ENCODE data around the gene AGFG2. TPM values are rescaled to one million over a fixed set of nuclear protein-coding genes. Genes with fewer than 3 reads are reported as not detected.

Gene AGFG2
- total RNA-seq, 1 donor from 2014 or later = 19.5 TPM

DNA sequence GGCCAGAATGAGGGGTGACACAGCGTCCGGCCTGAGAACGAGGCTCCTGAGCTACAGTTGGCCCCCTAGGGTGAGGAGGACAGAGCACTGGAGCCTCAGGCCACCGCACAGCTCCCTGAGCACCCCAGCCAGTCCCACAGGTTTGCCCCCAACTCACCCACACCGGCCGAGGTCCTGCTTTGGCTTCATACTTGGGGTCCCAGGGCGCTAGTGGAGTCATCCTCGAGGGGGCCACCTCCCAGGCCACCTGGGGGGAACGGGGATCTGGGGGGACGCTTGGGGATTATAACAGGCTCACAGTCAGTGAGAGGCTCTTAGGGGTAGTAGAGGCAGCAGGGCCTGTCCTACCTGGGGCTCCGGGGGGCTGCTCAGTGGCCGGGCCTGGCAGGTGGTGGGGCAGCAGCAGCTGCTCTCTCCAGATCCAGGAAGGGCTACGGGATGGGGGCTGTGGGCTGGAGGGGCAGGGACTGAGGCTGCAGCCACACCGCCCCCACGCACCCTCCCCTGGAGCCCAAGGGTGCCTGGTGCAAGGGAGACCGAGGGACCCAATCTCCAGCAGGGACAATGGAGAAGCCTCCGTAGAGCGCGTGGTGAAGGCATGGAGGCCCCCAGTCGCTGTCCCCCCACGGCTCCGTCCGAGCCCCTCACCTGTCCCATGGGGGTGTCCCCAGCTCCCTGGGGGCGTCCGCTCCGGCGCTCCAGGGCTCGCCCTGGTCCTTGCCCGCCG lies 34.1 kb downstream of the AGFG2 start:
- ATAC-seq = no peak

GRCh38 chr7:100573691-100574361 lies 34.8 kb downstream of the AGFG2 start, which contains the start of gene SAP25:
TSS of gene SAP25 (minus strand) at chr7:100573900. CDS start at chr7:100573742, 158 bp downstream.
- no peak for ATAC-seq

GRCh38 chr7:100574362-100575205 lies 35.6 kb downstream of the AGFG2 start:
- ATAC-seq = no peak

DNA sequence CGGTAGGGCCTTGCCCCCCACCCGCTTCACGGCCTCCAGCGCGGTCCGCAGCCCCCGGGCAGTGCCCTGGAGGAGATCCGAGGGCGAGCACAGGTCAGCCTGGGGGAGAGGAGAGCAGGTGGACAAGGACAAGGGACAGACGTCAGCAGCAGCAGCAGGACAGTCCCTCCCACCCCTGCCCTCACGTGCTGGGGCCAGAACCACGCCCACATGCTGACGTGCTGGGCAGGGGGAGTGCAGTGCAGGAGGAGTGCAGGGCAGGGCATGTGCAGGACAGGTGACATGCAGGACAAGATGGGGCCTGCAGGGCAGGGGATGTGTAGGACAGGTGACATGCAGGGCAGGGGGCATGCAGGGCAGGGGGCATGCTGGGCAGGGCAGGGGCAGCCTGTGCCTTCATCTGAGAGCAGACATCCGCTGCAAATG lies 36.2 kb downstream of the AGFG2 start:
- peak; percentile 4 for ATAC-seq

- ATAC-seq = no peak
These were observed 36.9 kb downstream of the AGFG2 start for GRCh38 chr7:100575746-100576383.

GRCh38 chr7:100576384-100576993 lies 37.5 kb downstream of the AGFG2 start:
- ATAC-seq = no peak

- no peak for ATAC-seq
These were observed 38.1 kb downstream of the AGFG2 start for GRCh38 chr7:100577103-100577502.

- no peak for ATAC-seq
These were observed 38.5 kb downstream of the AGFG2 start for GRCh38 chr7:100577507-100577906.

DNA sequence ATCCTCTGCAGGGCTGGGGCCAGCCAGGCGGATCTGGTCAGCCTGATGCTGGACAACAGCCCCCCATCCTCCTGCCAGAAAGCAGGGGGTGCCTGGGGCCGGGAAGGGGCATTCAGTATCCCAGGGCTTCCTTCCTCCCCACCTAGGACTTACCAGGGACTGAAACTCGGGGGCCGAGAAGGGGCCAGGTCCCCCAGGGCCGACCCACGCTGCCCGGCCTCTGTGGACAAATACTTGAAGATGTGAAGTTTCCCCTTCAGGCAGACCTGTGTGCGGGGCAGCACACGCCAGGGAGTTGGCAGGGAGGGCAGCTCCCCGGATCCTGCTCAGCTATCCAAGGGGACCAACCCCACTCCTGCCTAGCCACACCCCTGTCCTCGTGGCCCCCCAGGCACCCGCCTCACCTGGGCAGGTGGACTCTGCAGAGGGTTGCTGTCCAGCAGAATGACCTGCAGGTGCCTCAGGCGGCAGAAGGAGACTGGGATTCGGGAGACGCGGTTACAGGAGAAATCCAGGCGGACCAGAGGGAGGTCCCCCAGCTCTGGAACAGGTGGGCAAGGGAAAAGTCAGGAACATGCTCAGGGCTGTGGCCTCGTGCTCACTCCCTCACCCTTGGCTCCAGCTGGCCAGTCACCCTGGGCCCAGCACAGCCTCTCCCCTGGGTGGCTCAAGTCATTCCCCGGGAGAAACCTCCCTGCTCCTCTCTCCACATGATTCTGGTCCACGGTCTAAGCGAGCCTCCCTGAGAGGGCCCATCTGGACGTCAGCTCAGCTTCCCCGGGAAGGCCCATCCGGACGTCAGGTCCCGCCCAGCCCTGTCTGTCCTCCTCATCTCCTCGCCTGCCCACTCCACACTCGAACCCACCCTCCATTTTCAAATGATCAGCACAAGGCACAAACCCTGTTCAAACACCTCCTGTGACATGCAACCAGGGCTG lies 39.5 kb downstream of the AGFG2 start:
- ATAC-seq = no peak

DNA sequence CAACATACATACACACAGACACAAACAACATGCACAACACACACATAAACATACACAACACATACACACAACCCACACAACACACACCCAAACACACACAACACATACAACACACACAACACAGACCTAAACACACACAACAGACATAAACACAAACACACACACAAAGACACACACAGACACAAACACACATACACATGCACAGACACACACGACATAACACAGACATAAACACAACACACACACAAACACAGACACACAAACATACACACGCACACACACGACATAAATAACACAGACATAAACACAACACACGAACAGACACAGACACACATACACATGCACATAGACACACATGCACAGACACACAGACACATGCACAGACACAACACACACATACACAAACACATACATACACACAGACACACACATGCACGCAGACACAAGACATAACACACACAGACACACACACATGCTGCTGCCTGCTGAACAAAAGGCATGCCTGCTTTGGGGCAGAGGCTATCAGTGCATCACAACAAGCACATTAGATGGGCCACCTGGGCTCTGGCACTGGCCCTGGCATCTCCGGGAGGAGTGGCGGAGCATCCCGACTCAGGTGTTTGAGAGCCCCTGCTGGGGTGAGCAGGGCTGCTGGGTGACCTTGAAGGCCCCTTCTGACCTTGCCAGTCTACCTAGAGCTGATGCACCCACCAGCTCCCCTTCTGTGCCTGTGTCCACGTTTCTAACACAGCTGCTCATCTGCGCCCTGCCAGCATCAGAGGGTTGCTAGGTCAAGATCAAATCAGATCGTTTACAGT lies 41.7 kb downstream of the AGFG2 start:
- ATAC-seq = no peak

DNA sequence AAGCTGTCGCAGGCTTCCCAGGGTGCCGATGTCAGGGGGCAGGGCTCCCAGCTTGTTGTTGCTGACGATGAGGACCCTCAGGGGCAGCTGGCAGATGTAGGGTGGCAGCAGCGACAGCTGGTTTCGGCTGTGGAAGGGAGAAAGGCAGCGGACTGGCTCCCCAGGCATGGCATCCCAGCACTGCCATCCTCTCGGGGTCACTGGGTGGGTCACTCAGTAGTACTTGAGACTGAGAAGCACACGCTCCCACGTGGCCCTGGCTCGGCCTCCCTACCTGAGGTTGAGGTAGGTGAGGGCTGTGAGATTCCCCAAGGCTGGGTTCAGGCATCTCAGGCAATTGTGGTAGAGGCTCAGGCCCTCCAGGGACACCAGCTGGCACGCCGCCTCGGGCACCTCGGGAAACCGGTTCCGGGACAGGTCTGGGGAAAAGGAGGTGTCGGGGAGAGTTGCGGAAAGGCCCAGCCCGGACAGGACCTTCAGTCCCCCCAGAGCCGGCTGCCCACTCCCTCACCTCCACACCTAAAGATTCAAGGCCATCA lies 43.1 kb downstream of the AGFG2 start:
- no peak for ATAC-seq

DNA sequence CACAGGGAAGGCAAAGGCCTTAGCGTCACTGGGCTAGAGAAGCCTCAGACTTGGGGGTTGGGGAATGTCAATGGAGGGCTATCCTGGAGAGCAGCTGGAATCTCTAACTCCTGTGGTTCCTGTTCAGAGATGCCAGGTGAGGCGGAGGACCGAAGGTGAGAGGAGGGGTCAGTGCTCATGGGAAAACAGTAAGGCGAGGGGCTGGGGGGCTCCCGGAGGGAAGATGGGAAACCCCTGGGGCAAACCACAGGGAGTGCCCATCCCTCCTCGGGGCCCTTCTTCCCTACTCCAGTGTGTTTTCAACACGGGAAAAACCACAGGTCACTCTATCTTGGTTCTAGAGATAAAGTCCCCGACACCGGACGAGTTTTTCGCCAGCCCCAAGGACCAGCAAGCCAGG lies 43.6 kb downstream of the AGFG2 start:
- ATAC-seq = no peak

DNA sequence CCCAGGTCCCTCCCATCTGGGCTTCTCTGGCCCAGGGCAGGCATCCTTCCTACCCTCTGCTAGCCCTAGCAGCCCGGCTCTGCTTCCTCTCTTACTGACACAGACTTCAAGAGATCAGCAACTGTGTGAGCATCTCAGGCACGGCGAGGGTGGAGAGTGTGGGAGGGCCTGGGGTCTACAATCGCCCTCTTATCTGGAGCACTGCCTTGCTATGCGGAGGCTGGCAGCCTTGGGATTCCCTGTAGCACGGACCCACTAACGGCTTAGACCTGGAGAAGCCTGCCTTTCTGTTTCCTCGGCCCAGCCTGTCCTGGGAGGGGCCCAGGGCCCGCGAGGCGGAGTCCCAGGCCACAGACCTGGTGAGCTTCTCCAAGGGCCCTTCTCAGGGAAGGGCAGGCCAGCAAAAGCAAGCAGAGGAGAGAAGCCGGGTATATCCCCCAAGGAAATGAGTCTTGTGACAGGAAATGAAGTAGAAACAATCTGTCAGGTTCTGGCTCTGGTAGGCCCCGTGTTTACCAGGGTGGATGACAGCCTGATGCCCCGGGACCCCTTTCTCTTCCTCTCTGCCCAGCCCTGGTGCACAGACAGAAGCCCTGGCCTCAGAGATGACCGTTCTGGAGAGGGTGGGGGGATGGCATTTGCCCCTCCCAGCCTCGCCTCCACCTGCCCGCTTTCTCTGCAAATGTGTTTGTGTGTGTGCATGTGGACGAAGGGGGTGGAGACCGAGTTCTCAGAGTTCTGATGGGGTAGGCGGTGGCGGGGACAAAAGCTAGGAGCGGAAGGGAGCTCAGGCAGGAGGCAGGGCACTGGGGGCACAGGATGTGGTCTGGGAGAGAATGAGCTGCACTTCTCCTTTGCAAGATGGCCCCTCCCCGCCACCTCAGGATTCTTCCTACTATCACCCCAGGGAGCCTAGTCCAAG lies 44.4 kb downstream of the AGFG2 start:
- ATAC-seq = no peak

GRCh38 chr7:100584054-100584682 lies 45.2 kb downstream of the AGFG2 start:
- ATAC-seq = no peak

- peak; percentile 6 for ATAC-seq
These were observed 45.9 kb downstream of the AGFG2 start for GRCh38 chr7:100584683-100585510.

DNA sequence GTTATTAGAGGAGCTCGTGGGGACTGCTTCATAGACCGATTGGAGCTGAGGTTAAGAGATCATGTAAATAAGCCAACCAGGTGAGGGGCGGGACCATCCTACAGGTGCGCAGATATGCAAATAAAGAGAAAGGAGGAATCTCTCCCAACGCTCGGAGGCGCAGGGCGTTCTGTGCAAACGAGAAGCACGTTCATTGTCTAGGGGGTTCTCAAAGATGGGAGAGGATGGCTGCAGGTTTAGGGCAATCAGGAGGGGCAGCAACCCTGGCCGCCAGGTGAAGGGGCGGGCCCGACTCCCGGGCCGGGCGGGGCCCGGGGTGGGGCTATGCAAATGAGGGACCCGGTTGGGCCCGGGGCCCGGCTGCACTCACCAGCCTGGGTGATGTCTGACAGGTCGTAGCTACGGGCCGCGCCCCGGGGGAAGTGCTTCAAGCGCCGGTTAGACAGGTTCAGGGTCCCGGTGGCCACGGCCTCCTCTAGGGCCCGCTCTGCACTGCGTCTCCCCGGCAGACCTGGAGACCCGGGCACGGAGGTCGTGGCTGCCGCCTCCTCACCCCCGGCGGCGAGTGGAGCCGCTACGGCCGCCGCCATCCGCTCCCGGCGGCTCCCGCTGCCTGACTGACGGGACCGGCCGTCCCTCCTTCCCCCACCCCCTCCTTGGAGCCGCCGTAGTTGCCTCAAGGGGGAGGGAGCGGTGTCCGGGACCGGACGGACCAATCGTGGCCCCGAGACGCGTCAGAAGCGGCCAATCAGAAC lies 46.7 kb downstream of the AGFG2 start, which contains the start of gene LRCH4:
TSS of gene LRCH4 (minus strand) at position 619 of the 755 bp plus-strand sequence. CDS start at position 590, 29 bp downstream.
- peak; percentile 60 for ATAC-seq
